Kasumi-1 (cell line): Measurements from ENCODE around the gene SLC7A4.
"Not testable (repeated sequence)": the region's sequence is repeated elsewhere in the genome, so short reads cannot be mapped to it uniquely, and the experiment has no call there.

Source experiments
- DNase-seq, 2 experiments: peaks; one replicate each; lab custom pipeline; 2025; lab: John Stamatoyannopoulos, UW

Gene SLC7A4

GRCh38 chr22:21064425-21064824 lies 32.1 kb upstream of the SLC7A4 start:
- DNase-seq = not testable (repeated sequence)

- not testable (repeated sequence) for DNase-seq
These were observed 29.4 kb upstream of the SLC7A4 start for GRCh38 chr22:21061660-21062321.

- not testable (repeated sequence) for DNase-seq
These were observed 28.0 kb upstream of the SLC7A4 start for GRCh38 chr22:21060363-21060762.

- DNase-seq = peak; percentile 68 to 75
These were observed 23.5 kb upstream of the SLC7A4 start for GRCh38 chr22:21055880-21056319.

- no peak for DNase-seq
These were observed 23.1 kb upstream of the SLC7A4 start for GRCh38 chr22:21055564-21055834.

GRCh38 chr22:21054714-21055563 lies 22.6 kb upstream of the SLC7A4 start:
- DNase-seq = no peak

- DNase-seq = no peak
These were observed 21.8 kb upstream of the SLC7A4 start for GRCh38 chr22:21054046-21054713.

- no peak for DNase-seq
These were observed 20.5 kb upstream of the SLC7A4 start for GRCh38 chr22:21052715-21053459.

GRCh38 chr22:21051831-21052400 lies 19.6 kb upstream of the SLC7A4 start:
- no peak for DNase-seq

GRCh38 chr22:21051145-21051830 lies 18.9 kb upstream of the SLC7A4 start:
- DNase-seq = no peak

GRCh38 chr22:21048965-21049364 lies 16.6 kb upstream of the SLC7A4 start:
- DNase-seq = not testable (repeated sequence)

- DNase-seq = not testable (repeated sequence)
These were observed 16.1 kb upstream of the SLC7A4 start for GRCh38 chr22:21048448-21048847.

- no peak for DNase-seq
These were observed 15.4 kb upstream of the SLC7A4 start for GRCh38 chr22:21047730-21048129.

- DNase-seq = no peak
These were observed 14.8 kb upstream of the SLC7A4 start for GRCh38 chr22:21047035-21047661.

- no peak for DNase-seq
These were observed 13.4 kb upstream of the SLC7A4 start, which contains the start of gene LRRC74B for GRCh38 chr22:21045585-21046294. LRRC74B (plus strand) TSS chr22:21045946; CDS start chr22:21045987, 41 bp downstream.

- no peak for DNase-seq
These were observed 12.7 kb upstream of the SLC7A4 start for GRCh38 chr22:21044931-21045584.

GRCh38 chr22:21043860-21044535 lies 11.6 kb upstream of the SLC7A4 start:
- DNase-seq = no peak

- no peak for DNase-seq
These were observed 10.9 kb upstream of the SLC7A4 start for GRCh38 chr22:21042978-21043859.
